GM18498 (cell line): Measurements from ENCODE around the gene FANCF.
A peak's percentile ranks its signal among the peaks of the same experiment; 100 is the strongest.

Source experiments
- ATAC-seq: cut with Tn5 transposase; IDR thresholded peaks from one replicate; pipeline ENCODE4 v1.9.1; 2021; ENCODE audit warnings: mild to moderate bottlenecking, moderate library complexity; ENCODE audit not compliant: unreplicated experiment

Gene FANCF

GRCh38 chr11:22626573-22627239 is 1.1 kb upstream of the FANCF start:
- no peak for ATAC-seq

GRCh38 chr11:22624742-22625447 is 728 bp downstream of the FANCF start:
- ATAC-seq, result peak; percentile 47

- ATAC-seq, result no peak
Measured at GRCh38 chr11:22617868-22618267, 7.8 kb downstream of the FANCF start.

- ATAC-seq, result no peak
Measured at GRCh38 chr11:22603933-22604332, 21.7 kb downstream of the FANCF start.

- no peak for ATAC-seq
Measured at GRCh38 chr11:22602504-22602903, 23.1 kb downstream of the FANCF start.

GRCh38 chr11:22599458-22599857 is 26.2 kb downstream of the FANCF start:
- no peak for ATAC-seq

GRCh38 chr11:22597062-22597461 is 28.6 kb downstream of the FANCF start:
- ATAC-seq, result no peak

- no peak for ATAC-seq
Measured at GRCh38 chr11:22584976-22585375, 40.6 kb downstream of the FANCF start.

- no peak for ATAC-seq
Measured at GRCh38 chr11:22583963-22584492, 41.6 kb downstream of the FANCF start.

GRCh38 chr11:22582151-22582410 is 43.5 kb downstream of the FANCF start:
- peak; percentile 56 for ATAC-seq

GRCh38 chr11:22581354-22582150 is 44.1 kb downstream of the FANCF start:
- peak; percentile 38 for ATAC-seq

- no peak for ATAC-seq
Measured at GRCh38 chr11:22577854-22578253, 47.8 kb downstream of the FANCF start.
